CD4-positive, alpha-beta T cell (primary cell): Measurements from ENCODE around the gene ABCA6. TPM values are rescaled to one million over a fixed set of nuclear protein-coding genes. Genes with fewer than 3 reads are reported as not detected.

Source experiments
- ATAC-seq: fragments of 200-7000 bp; cut with Tn5 transposase; one replicate; pipeline ENCODE4 v1.10.0; 2022; ENCODE audit warnings: mild to moderate bottlenecking; ENCODE audit not compliant: poor library complexity
- CTCF ChIA-PET: fragments of 350-600 bp; sonication (Branson Sonifier 250); formaldehyde crosslinking; loops from one replicate; lab custom pipeline; 2021; ENCODE audit warnings: antibody characterized with exemption, inconsistent platforms; lab: Charles Lee
- POLR2A ChIA-PET: fragments of 350-600 bp; sonication (Branson Sonifier 250); formaldehyde crosslinking; loops from one replicate; lab custom pipeline; 2021; ENCODE audit warnings: antibody characterized with exemption, inconsistent platforms; lab: Charles Lee
- DNase-seq, 14 experiments: peaks; one replicate each; pipeline ENCODE4 v3.0.0-alpha.2; 2013 to 2020; ENCODE audit warnings: mixed read lengths in 2 of 14
- H3K27ac ChIP-seq, 2 donors: one replicate each; pipeline versions ENCODE4 v1.5.1 to v1.7.0; 2013; ENCODE audit warnings: low read length in 2 of 2, low read depth in 1 of 2, mild to moderate bottlenecking in 1 of 2
- H3K27me3 ChIP-seq, 2 experiments: 1 replicate in 1 of 2; 2 replicates in 1 of 2; pipeline versions ENCODE4 v1.6.1 to v1.7.0; 2013; ENCODE audit warnings: low read length in 2 of 2, control low read depth in 1 of 2, mild to moderate bottlenecking in 1 of 2, moderate library complexity in 1 of 2; ENCODE audit not compliant: insufficient read depth in 2 of 2, control insufficient read depth in 1 of 2
- H3K36me3 ChIP-seq: one replicate; pipeline ENCODE4 v1.6.1; 2013; ENCODE audit warnings: low read length, control low read depth; ENCODE audit not compliant: insufficient read depth
- H3K4me1 ChIP-seq: one replicate; pipeline ENCODE4 v1.6.1; 2013; ENCODE audit warnings: low read length, control low read depth; ENCODE audit not compliant: insufficient read depth
- H3K4me3 ChIP-seq: one replicate; pipeline ENCODE4 v1.5.1; 2013; ENCODE audit warnings: mild to moderate bottlenecking, low read length, moderate library complexity
- H3K9me3 ChIP-seq, 2 experiments: 1 replicate in 1 of 2; 2 replicates in 1 of 2; pipeline versions ENCODE4 v1.6.1 to v1.7.0; 2013; ENCODE audit warnings: low read length in 2 of 2, mild to moderate bottlenecking in 2 of 2, control low read depth in 1 of 2, moderate library complexity in 1 of 2; ENCODE audit not compliant: control insufficient read depth in 1 of 2, insufficient read depth in 1 of 2
- H3K27ac Mint-ChIP-seq: one replicate; pipeline ENCODE4 v1.8.0; 2020; ENCODE audit warnings: mixed read lengths
- H3K27me3 Mint-ChIP-seq: one replicate; pipeline ENCODE4 v1.8.0; 2021; ENCODE audit warnings: mixed read lengths
- H3K36me3 Mint-ChIP-seq: one replicate; pipeline ENCODE4 v1.8.0; 2021; ENCODE audit warnings: low read depth, mixed read lengths
- H3K4me1 Mint-ChIP-seq: one replicate; pipeline ENCODE4 v1.8.0; 2021; ENCODE audit warnings: low read depth, mixed read lengths
- H3K4me3 Mint-ChIP-seq: one replicate; pipeline ENCODE4 v1.8.0; 2020; ENCODE audit warnings: mild to moderate bottlenecking, mixed read lengths
- H3K9me3 Mint-ChIP-seq: one replicate; pipeline ENCODE4 v1.8.0; 2020; ENCODE audit warnings: mixed read lengths
- intact Hi-C, 2 experiments: fragments of 100-400 bp; cut with DNase I in 1 of 2; cut with micrococcal nuclease in 1 of 2; formaldehyde crosslinking; loops; one replicate each; pipeline versions ENCODE4 v1.15.1 to v1.9.0; 2023 to 2025; cut with DNase I, micrococcal nuclease
- microRNA-seq: library from miRNA; unstranded; fragments of <30 nt; microRNA quantifications from one replicate; pipeline ENCODE4 v1.2.0, GENCODE V29; 2021; ENCODE audit warnings: borderline microRNAs expressed, borderline replicate concordance
- total RNA-seq, 174 experiments: library from RNA in 2 of 174; stranded (reverse) in 2 of 174; gene quantifications; one replicate each; pipeline ENCODE4 v1.2.3 and lab custom pipeline; 2021 to 2026
- TF ChIP-seq, protein P1 (sequence below): fragments of 200-600 bp; IDR thresholded peaks from one replicate; pipeline ENCODE4 v1.8.0; 2022; ENCODE audit warnings: antibody characterized with exemption, mild to moderate bottlenecking

ABCA6 gene
- total RNA-seq, 2 experiments from 2014 or later = 0.22 to 0.25 TPM

DNA sequence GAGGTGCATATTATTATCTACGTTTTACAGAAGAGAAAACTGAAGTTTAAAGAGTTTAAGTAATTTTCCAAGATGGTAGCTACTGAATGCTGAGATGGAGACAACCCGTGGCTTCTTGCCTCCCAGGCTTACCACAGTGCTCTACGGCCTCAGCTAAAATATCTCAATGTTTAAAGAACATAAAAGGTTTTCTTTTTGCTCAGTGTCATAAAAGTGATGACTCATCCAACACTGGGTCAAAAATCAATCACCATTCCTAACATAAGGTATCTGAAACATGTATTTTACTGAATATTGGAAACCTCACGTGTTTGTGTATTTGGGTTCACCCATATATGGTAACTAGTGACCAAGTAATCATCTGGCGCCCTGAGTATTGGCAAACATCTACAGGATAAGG is 99.4 kb downstream of the ABCA6 start:
- Mint-ChIP-seq H3K27me3 (no peaks in the 10 kb centered on the region), H3K36me3 (no peaks in the 10 kb centered on the region), H3K27ac (no peak overlapping the region), H3K9me3 (no peaks in the 10 kb centered on the region), H3K4me1 (no peaks in the 10 kb centered on the region), H3K4me3 (no peak overlapping the region)
- CTCF ChIA-PET = no interaction called here
- Histone ChIP-seq H3K4me1 (no peaks in the 10 kb centered on the region), H3K9me3 (no peaks in the 10 kb centered on the region), H3K27ac (no peak overlapping the region), H3K4me3 (no peak overlapping the region), H3K36me3 (no peaks in the 10 kb centered on the region), H3K27me3 (no peaks in the 10 kb centered on the region)
- DNase-seq (no peak), ATAC-seq (no peak)
- intact Hi-C loops = no loop called here
- TF ChIP-seq, protein P1, sequence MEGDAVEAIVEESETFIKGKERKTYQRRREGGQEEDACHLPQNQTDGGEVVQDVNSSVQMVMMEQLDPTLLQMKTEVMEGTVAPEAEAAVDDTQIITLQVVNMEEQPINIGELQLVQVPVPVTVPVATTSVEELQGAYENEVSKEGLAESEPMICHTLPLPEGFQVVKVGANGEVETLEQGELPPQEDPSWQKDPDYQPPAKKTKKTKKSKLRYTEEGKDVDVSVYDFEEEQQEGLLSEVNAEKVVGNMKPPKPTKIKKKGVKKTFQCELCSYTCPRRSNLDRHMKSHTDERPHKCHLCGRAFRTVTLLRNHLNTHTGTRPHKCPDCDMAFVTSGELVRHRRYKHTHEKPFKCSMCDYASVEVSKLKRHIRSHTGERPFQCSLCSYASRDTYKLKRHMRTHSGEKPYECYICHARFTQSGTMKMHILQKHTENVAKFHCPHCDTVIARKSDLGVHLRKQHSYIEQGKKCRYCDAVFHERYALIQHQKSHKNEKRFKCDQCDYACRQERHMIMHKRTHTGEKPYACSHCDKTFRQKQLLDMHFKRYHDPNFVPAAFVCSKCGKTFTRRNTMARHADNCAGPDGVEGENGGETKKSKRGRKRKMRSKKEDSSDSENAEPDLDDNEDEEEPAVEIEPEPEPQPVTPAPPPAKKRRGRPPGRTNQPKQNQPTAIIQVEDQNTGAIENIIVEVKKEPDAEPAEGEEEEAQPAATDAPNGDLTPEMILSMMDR = no peak
- POLR2A ChIA-PET = no interaction called here

DNA sequence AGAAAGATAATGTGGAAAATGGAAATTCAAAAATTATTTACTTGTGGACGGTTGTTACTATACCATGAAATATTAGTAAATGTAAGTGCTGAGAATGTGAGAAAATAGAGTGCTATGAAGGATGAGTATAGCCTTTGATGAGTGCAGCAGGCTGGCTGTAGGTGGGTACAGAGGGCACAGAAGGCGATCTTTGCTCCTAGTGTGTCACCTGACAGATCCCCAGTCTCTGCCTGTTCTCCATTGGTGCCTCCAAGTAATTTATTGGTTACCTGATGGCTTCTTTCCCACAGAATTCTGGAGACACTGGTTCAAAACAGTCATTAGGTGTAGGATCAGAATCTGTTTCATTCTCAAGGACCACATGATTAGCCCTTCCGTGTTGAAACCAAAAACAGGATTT is 109.9 kb downstream of the ABCA6 start:
- Mint-ChIP-seq H3K36me3 (no peaks in the 10 kb centered on the region), H3K4me1 (no peaks in the 10 kb centered on the region), H3K9me3 (peaks cover 7% of the 10 kb centered on the region), H3K4me3 (no peak overlapping the region), H3K27ac (no peak overlapping the region), H3K27me3 (peaks cover 14% of the 10 kb centered on the region)
- Histone ChIP-seq H3K27me3 (no peaks in the 10 kb centered on the region), H3K4me3 (no peak overlapping the region), H3K36me3 (no peaks in the 10 kb centered on the region), H3K9me3 (no peaks in the 10 kb centered on the region), H3K4me1 (no peaks in the 10 kb centered on the region), H3K27ac (no peak overlapping the region)
- intact Hi-C loops = loop anchor here in 1 of 2 experiments (10.0 kb wide), 2 partner anchors 47 to 127 kb away; no protein-coding TSS in a partner anchor
- ChIA-PET CTCF (no interaction called here), POLR2A (no interaction called here)
- no peak for ATAC-seq
- TF ChIP-seq, protein P1 = no peak
- no peak for DNase-seq

DNA sequence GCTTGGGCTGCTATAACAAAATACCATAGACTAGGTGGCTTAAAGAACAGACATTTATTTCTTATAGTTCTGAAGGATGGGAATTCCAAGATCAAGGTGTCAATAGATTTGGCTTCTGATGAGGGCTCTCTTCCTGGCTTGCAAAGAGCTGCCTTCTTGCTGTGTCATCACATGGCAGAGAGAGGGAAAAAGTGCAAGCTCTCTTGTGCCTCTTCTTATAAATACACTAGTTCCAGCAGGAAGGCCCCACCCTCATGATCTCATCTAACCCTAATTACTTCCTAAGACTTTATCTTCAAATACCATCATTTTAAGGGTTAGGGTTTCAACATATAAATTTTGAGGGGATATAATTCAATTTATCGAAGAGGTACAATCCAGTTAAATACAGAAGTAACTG is 111.5 kb downstream of the ABCA6 start:
- H3K27ac Mint-ChIP-seq = no peak overlapping the region
- Histone ChIP-seq H3K4me3 (no peak overlapping the region), H3K27ac (no peak overlapping the region), H3K9me3 (no peaks in the 10 kb centered on the region), H3K4me1 (no peaks in the 10 kb centered on the region), H3K27me3 (no peaks in the 10 kb centered on the region), H3K36me3 (no peaks in the 10 kb centered on the region)
- H3K4me3 Mint-ChIP-seq = no peak overlapping the region
- POLR2A ChIA-PET = no interaction called here
- DNase-seq (no peak), ATAC-seq (no peak)
- TF ChIP-seq, protein P1 = no peak
- no peaks in the 10 kb centered on the region for H3K36me3 Mint-ChIP-seq
- CTCF ChIA-PET = no interaction called here
- H3K9me3 Mint-ChIP-seq = no peaks in the 10 kb centered on the region
- H3K4me1 Mint-ChIP-seq = no peaks in the 10 kb centered on the region
- peaks cover 14% of the 10 kb centered on the region for H3K27me3 Mint-ChIP-seq
- intact Hi-C loops = loop anchor here in 1 of 2 experiments (10.0 kb wide), 2 partner anchors 45 to 125 kb away; no protein-coding TSS in a partner anchor

Small RNA genes within 50 kb of the gene (microRNA-seq; reads per million reads assigned to microRNA genes)
- gene MIR4524A = not detected
- not detected for gene MIR4524B

Other genes starting within 250 kb of the ABCA6 start
- gene ABCA8, start 186.5 kb downstream of the ABCA6 start, total RNA-seq = not detected
- under 1 TPM; 0.03 TPM for gene ABCA9, start 81.0 kb downstream of the ABCA6 start, total RNA-seq
- 1 to 10 TPM in 1 of 2 experiments, under 1 TPM in 1; 0.77 to 1.5 TPM for gene ABCA10, start 86.9 kb upstream of the ABCA6 start, total RNA-seq
- 10 to 100 TPM; 33.4 to 34.9 TPM for gene ABCA5, start 185.2 kb upstream of the ABCA6 start, total RNA-seq